Left colon (tissue), 2 donors: ENCODE results near the gene SLC16A8. TPM values are rescaled to one million over a fixed set of nuclear protein-coding genes. Genes with fewer than 3 reads are reported as not detected.

Experiments
- total RNA-seq, 2 donors: library from RNA; stranded (reverse); fragmentation: NEBNext Ultra II Directional; extraction: Animal tissue kit (Norgen Biotek cat#: 25700); gene quantifications; one replicate each; pipeline ENCODE4 v1.2.1, GENCODE V29; 2021
- donor health status: DM: no; HTN: no; CAD: no.
- donor health status: DM: yes; HTN: yes; CAD: no.

SLC16A8 gene
- total RNA-seq, 2 donors from 2014 or later: not detected

Other genes with a start within 250 kb of the SLC16A8 start
- gene ANKRD54, start 239.8 kb downstream of the SLC16A8 start, total RNA-seq: 10 to 100 TPM; 21.1 to 25.6 TPM
- 100 to 1,000 TPM; 362 to 388 TPM for gene EIF3L, start 234.8 kb downstream of the SLC16A8 start, total RNA-seq
- gene MICALL1, start 177.9 kb downstream of the SLC16A8 start, total RNA-seq: 10 to 100 TPM; 26.6 to 32.6 TPM
- gene C22orf23, start 130.6 kb downstream of the SLC16A8 start, total RNA-seq: not detected
- 10 to 100 TPM; 51.1 to 60.2 TPM for gene POLR2F, start 130.5 kb downstream of the SLC16A8 start, total RNA-seq
- 1 to 10 TPM; 1.5 to 3.7 TPM for gene SOX10, start 99.6 kb downstream of the SLC16A8 start, total RNA-seq
- gene PICK1, start 26.8 kb downstream of the SLC16A8 start, total RNA-seq: 10 to 100 TPM; 34.3 to 40.4 TPM
- 10 to 100 TPM; 61.2 to 84.6 TPM for gene BAIAP2L2, start 26.5 kb upstream of the SLC16A8 start, total RNA-seq
- 10 to 100 TPM; 21.2 to 24.9 TPM for gene PLA2G6, start 97.6 kb upstream of the SLC16A8 start, total RNA-seq
- 10 to 100 TPM; 18.0 to 22.2 TPM for gene MAFF, start 117.8 kb upstream of the SLC16A8 start, total RNA-seq
- 10 to 100 TPM; 41.9 to 48.0 TPM for gene TMEM184B, start 188.8 kb upstream of the SLC16A8 start, total RNA-seq
- 10 to 100 TPM; 76.5 to 90.4 TPM for gene CSNK1E, start 233.2 kb upstream of the SLC16A8 start, total RNA-seq